B cell (primary cell): ENCODE data around the gene WASF3. TPM values are rescaled to one million over a fixed set of nuclear protein-coding genes. Genes with fewer than 3 reads are reported as not detected.

Source experiments
- ATAC-seq: fragments of 200-7000 bp; cut with Tn5 transposase; one replicate; pipeline ENCODE4 v1.10.0; 2021; ENCODE audit warnings: low read depth, mild to moderate bottlenecking, moderate number of reproducible peaks, moderate library complexity
- CTCF ChIA-PET: fragments of 350-600 bp; sonication (Branson Sonifier 250); formaldehyde crosslinking; loops from one replicate; lab custom pipeline; 2021; ENCODE audit warnings: antibody characterized with exemption, inconsistent platforms; lab: Charles Lee
- POLR2A ChIA-PET: fragments of 350-600 bp; sonication (Branson Sonifier 250); formaldehyde crosslinking; loops from one replicate; lab custom pipeline; 2021; ENCODE audit warnings: antibody characterized with exemption; lab: Charles Lee
- DNase-seq: peaks from one replicate; pipeline ENCODE4 v3.0.0; 2013
- H2AFZ ChIP-seq: 2 replicates; pipeline ENCODE4 v1.6.1; 2012; ENCODE audit warnings: mild to moderate bottlenecking, low read depth, low read length; ENCODE audit not compliant: insufficient read depth, poor library complexity, severe bottlenecking
- H3K27ac ChIP-seq, 2 donors: 1 replicate in 1 of 2; 2 replicates in 1 of 2; pipeline ENCODE4 v1.5.1; 2012 to 2013; ENCODE audit warnings: low read length in 2 of 2, mild to moderate bottlenecking in 2 of 2, moderate library complexity in 1 of 2
- H3K27me3 ChIP-seq, 4 experiments: fragments of 200-600 bp in 1 of 4; sonication (generic) in 1 of 4; replicated peaks in 1 of 4; 1 replicate in 2 of 4; 2 replicates in 2 of 4; pipeline versions ENCODE4 v1.6.1 to v1.7.0; 2013 to 2016; ENCODE audit warnings: low read length in 3 of 4, mild to moderate bottlenecking in 2 of 4, mixed read lengths in 1 of 4, moderate library complexity in 1 of 4; ENCODE audit not compliant: insufficient read depth in 4 of 4, control insufficient read depth in 3 of 4; ENCODE audit errors: control extremely low read depth in 1 of 4
- H3K36me3 ChIP-seq, 2 experiments: replicated peaks in 1 of 2; 1 replicate in 1 of 2; 2 replicates in 1 of 2; pipeline versions ENCODE4 v1.6.1 to v1.7.1; 2013; ENCODE audit warnings: low read length in 1 of 2; ENCODE audit not compliant: insufficient read depth in 2 of 2, control insufficient read depth in 1 of 2; ENCODE audit errors: control extremely low read depth in 1 of 2, extremely low read depth in 1 of 2
- H3K4me1 ChIP-seq, 2 donors: fragments of 200-600 bp in 1 of 2; sonication (generic) in 1 of 2; 1 replicate in 1 of 2; 2 replicates in 1 of 2; pipeline versions ENCODE4 v1.5.1 to v1.6.1; 2013 to 2017; ENCODE audit warnings: low read length in 2 of 2; ENCODE audit not compliant: control insufficient read depth in 2 of 2, insufficient read depth in 2 of 2
- H3K4me2 ChIP-seq: replicated peaks from 2 replicates; pipeline ENCODE3; 2012; ENCODE audit warnings: mild to moderate bottlenecking, low read depth, low read length; ENCODE audit not compliant: poor library complexity, severe bottlenecking
- H3K4me3 ChIP-seq, 5 experiments: fragments of 200-600 bp in 1 of 5; sonication (generic) in 1 of 5; 1 replicate in 3 of 5; 2 replicates in 2 of 5; pipeline versions ENCODE4 v1.5.1 to v1.7.0; 2011 to 2016; ENCODE audit warnings: low read length in 4 of 5, mild to moderate bottlenecking in 4 of 5, low read depth in 2 of 5, control low read depth in 1 of 5, moderate library complexity in 1 of 5; ENCODE audit not compliant: insufficient read depth in 1 of 5; ENCODE audit errors: control extremely low read depth in 1 of 5, extremely low read depth in 1 of 5
- H3K79me2 ChIP-seq: fragments of 200-600 bp; sonication (generic); one replicate; pipeline ENCODE4 v1.6.0; 2016; ENCODE audit warnings: low read length; ENCODE audit not compliant: control insufficient read depth, insufficient read depth
- H3K9ac ChIP-seq: fragments of 200-600 bp; sonication (generic); 2 replicates; pipeline ENCODE4 v1.6.1; 2017; ENCODE audit warnings: mild to moderate bottlenecking, low read length, moderate library complexity
- H3K9me3 ChIP-seq, 3 donors: one replicate each; pipeline versions ENCODE4 v1.6.1 to v1.7.1; 2013; ENCODE audit warnings: low read length in 2 of 3; ENCODE audit not compliant: control insufficient read depth in 2 of 3, insufficient read depth in 1 of 3; ENCODE audit errors: control extremely low read depth in 1 of 3
- H4K20me1 ChIP-seq: 2 replicates; pipeline ENCODE4 v1.6.0; 2012; ENCODE audit warnings: mild to moderate bottlenecking, low read length; ENCODE audit not compliant: insufficient read depth, control insufficient read depth, poor library complexity, severe bottlenecking
- H3K27ac Mint-ChIP-seq: one replicate; pipeline ENCODE4 v1.8.0; 2021; ENCODE audit warnings: mixed read lengths
- H3K27me3 Mint-ChIP-seq: one replicate; pipeline ENCODE4 v1.8.0; 2021; ENCODE audit warnings: mixed read lengths
- H3K4me1 Mint-ChIP-seq: one replicate; pipeline ENCODE4 v1.8.0; 2021; ENCODE audit warnings: mixed read lengths
- H3K4me3 Mint-ChIP-seq: one replicate; pipeline ENCODE4 v1.8.0; 2021; ENCODE audit warnings: mixed read lengths
- H3K9me3 Mint-ChIP-seq: one replicate; pipeline ENCODE4 v1.8.0; 2022; ENCODE audit warnings: mixed read lengths; ENCODE audit not compliant: insufficient read depth
- EZH2 ChIP-seq: IDR thresholded peaks from 2 replicates; pipeline ENCODE4 v1.6.1; 2012; ENCODE audit warnings: borderline replicate concordance, low read depth, mild to moderate bottlenecking, moderate library complexity, low read length; ENCODE audit not compliant: insufficient read depth, poor library complexity, severe bottlenecking
- WGBS: methylation state at CpG from one replicate; pipeline ENCODE4 v1.1.5; 2013; ENCODE audit warnings: missing lambda C conversion rate; ENCODE audit not compliant: insufficient coverage; 5-methylcytosine and 5-hydroxymethylcytosine counted together
- intact Hi-C: fragments of 100-400 bp; cut with micrococcal nuclease; formaldehyde crosslinking; loops from one replicate; pipeline ENCODE4 v1.10.0; 2022
- polyA plus RNA-seq: library from polyadenylated mRNA; depleted of rRNA; stranded (reverse); fragments of >200 nt; gene quantifications from 2 replicates; pipeline ENCODE4 v1.2.3, GENCODE V29; 2012
- total RNA-seq, 2 donors: library from RNA; stranded (reverse); fragments of 120-200 nt in 1 of 2; gene quantifications; 1 replicate in 1 of 2; 2 replicates in 1 of 2; pipeline versions ENCODE4 v1.2.3 to v1.2.4, GENCODE V29; 2013 to 2022
- TF ChIP-seq, protein P1 (sequence below): fragments of 200-600 bp; IDR thresholded peaks from one replicate; pipeline ENCODE4 v1.8.0; 2022; ENCODE audit warnings: antibody characterized with exemption, mild to moderate bottlenecking

WASF3 gene
- total and polyA plus RNA-seq, 2 donors (not counting 1 experiment from before 2014, with no cell fraction given) = 0.18 to 0.89 TPM

- CTCF ChIA-PET = no interaction called here
- WGBS = no CpG with 5 or more reads among the region's 2 CpGs
- no peaks in the 10 kb centered on the region for H3K79me2 ChIP-seq
Observed at GRCh38 chr13:26526702-26527216, 30.7 kb upstream of the WASF3 start.

DNA sequence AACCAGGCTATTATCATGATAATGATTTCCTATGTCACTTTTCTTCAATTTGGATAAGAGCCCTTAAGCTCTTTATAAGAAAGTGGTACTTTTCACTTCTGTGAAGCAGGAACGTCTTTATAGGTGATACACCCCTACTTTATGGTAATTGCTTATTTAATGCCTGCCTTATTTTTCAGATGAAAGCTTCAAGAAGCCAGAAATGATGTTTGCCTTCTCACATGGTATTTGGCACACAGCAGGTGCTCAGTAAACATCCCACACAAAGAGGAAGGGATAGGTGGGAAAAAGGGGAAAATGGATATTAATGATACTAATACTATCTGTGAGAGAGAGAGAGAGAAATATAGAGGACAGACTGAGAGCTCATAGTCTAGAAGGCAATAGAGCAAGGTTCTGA, 29.0 kb upstream of the WASF3 start:
- Mint-ChIP-seq H3K4me3 (no peak overlapping the region), H3K9me3 (no peaks in the 10 kb centered on the region), H3K4me1 (no peaks in the 10 kb centered on the region), H3K27ac (no peak overlapping the region), H3K27me3 (peaks cover 27% of the 10 kb centered on the region)
- Histone ChIP-seq H3K4me3 (no peak overlapping the region), H4K20me1 (no peaks in the 10 kb centered on the region), H3K27me3 (peaks cover 0 to 3% (median 0%) of the 10 kb centered on the region in 4 experiments), H3K9ac (no peak overlapping the region), H3K36me3 (no peaks in the 10 kb centered on the region), H3K79me2 (no peaks in the 10 kb centered on the region), H2AFZ (no peak overlapping the region), H3K9me3 (no peaks in the 10 kb centered on the region), H3K4me2 (no peak overlapping the region), H3K4me1 (no peaks in the 10 kb centered on the region), H3K27ac (no peak overlapping the region)
- ChIA-PET POLR2A (no interaction called here), CTCF (no interaction called here)
- intact Hi-C loops = no loop called here
- ATAC-seq = no peak
- no peak for DNase-seq
- TF ChIP-seq EZH2 = no peak
- TF ChIP-seq, protein P1, sequence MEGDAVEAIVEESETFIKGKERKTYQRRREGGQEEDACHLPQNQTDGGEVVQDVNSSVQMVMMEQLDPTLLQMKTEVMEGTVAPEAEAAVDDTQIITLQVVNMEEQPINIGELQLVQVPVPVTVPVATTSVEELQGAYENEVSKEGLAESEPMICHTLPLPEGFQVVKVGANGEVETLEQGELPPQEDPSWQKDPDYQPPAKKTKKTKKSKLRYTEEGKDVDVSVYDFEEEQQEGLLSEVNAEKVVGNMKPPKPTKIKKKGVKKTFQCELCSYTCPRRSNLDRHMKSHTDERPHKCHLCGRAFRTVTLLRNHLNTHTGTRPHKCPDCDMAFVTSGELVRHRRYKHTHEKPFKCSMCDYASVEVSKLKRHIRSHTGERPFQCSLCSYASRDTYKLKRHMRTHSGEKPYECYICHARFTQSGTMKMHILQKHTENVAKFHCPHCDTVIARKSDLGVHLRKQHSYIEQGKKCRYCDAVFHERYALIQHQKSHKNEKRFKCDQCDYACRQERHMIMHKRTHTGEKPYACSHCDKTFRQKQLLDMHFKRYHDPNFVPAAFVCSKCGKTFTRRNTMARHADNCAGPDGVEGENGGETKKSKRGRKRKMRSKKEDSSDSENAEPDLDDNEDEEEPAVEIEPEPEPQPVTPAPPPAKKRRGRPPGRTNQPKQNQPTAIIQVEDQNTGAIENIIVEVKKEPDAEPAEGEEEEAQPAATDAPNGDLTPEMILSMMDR = no peak
- no CpG with 5 or more reads among the region's 1 CpG for WGBS

More at GRCh38 chr13:26526702-26527216, 30.7 kb upstream of the WASF3 start:
- no peak for TF ChIP-seq EZH2
- TF ChIP-seq, protein P1 = no peak
- ATAC-seq (no peak), DNase-seq (no peak)
- Histone ChIP-seq H3K4me3 (no peak overlapping the region), H3K9ac (no peak overlapping the region), H3K36me3 (no peaks in the 10 kb centered on the region), H2AFZ (no peak overlapping the region), H4K20me1 (no peaks in the 10 kb centered on the region), H3K27ac (no peak overlapping the region), H3K4me2 (no peak overlapping the region), H3K27me3 (peaks cover 0 to 4% (median 1%) of the 10 kb centered on the region in 4 experiments), H3K4me1 (no peaks in the 10 kb centered on the region), H3K9me3 (no peaks in the 10 kb centered on the region)
- Mint-ChIP-seq H3K4me3 (no peak overlapping the region), H3K27me3 (peaks cover 19% of the 10 kb centered on the region), H3K4me1 (no peaks in the 10 kb centered on the region), H3K9me3 (no peaks in the 10 kb centered on the region), H3K27ac (no peak overlapping the region)
- POLR2A ChIA-PET = no interaction called here
- intact Hi-C loops = no loop called here
